ENCODE data around the gene DOC2B.

- TF ChIP-seq REST (IDR thresholded peaks at IDR 0.05; ENCODE audit: low read depth) (no peak), ZBTB33 (IDR thresholded peaks at IDR 0.05; ENCODE audit: extremely low read depth, insufficient replicate concordance, low read length) (no peak), CTCF (IDR thresholded peaks at IDR 0.05 in 2 of 3, conservative IDR thresholded peaks at IDR 0.05 in 1 of 3; ENCODE audit: borderline replicate concordance in 1 of 3, insufficient read depth in 1 of 3, low read depth in 2 of 3, low read length in 2 of 3) (no peak), POLR2A (IDR thresholded peaks at IDR 0.05; ENCODE audit: borderline replicate concordance, extremely low read depth, insufficient read depth, insufficient read length) (no peak), POLR2AphosphoS5 (IDR thresholded peaks at IDR 0.05; ENCODE audit: low read depth, low read length) (no peak), ZFX (IDR thresholded peaks at IDR 0.05) (no peak), EZH2phosphoT487 (IDR thresholded peaks at IDR 0.05; ENCODE audit: borderline replicate concordance) (no peak), ATF3 (IDR thresholded peaks at IDR 0.05) (no peak)
Observed at GRCh38 chr17:204427-205147, 23.1 kb upstream of the DOC2B start.

Measured in HCT116 (cell line).